K562 (cell line): ENCODE data around the gene CIAO3. TPM values are rescaled to one million over a fixed set of nuclear protein-coding genes. Genes with fewer than 3 reads are reported as not detected.

Experiments
- ATAC-seq: fragments of 200-7000 bp; cut with Tn5 transposase; 3 replicates; pipeline ENCODE4 v1.9.1; 2020; ENCODE audit warnings: moderate library complexity
- BruUV-seq: library from RNA; stranded (reverse); fragments of 400-500 nt; replicated peaks from 2 replicates; lab custom pipeline; 2021; lab: Mats Ljungman, UMichigan
- CTCF ChIA-PET: fragments of 300-600 bp; formaldehyde crosslinking; extraction: SDS; loops from one replicate; lab custom pipeline; 2021; ENCODE audit warnings: low intra/inter-chr PET ratio; lab: Yijun Ruan, JAX
- POLR2A ChIA-PET: fragments of 300-600, 350-650 bp; sonication (Branson Sonifier 250); formaldehyde crosslinking; extraction: SDS; loops from one replicate; lab custom pipeline; 2021; ENCODE audit warnings: antibody characterized with exemption, inconsistent platforms; lab: Yijun Ruan, JAX
- DNase-seq, 4 experiments: peaks; one replicate each; pipeline versions ENCODE4 v3.0.0 to v3.0.0-alpha.2; 2011 to 2018; ENCODE audit warnings: low spot score in 3 of 4, mixed read lengths in 3 of 4; ENCODE audit errors: extremely low read depth in 1 of 4
- FAIRE-seq: peaks from 2 replicates; lab custom pipeline; 2011; peaks lifted over from hg19 to GRCh38; lab: Jason Lieb, UNC
- H2AFZ ChIP-seq: 2 replicates; pipeline ENCODE4 v1.6.0; 2011; ENCODE audit warnings: low read depth, low read length, control low read depth, inconsistent platforms
- H3K27ac ChIP-seq: fragments of 200-600 bp; 3 replicates; pipeline ENCODE4 v1.8.0; 2011; ENCODE audit warnings: low read depth, mild to moderate bottlenecking, control low read depth, inconsistent platforms, low read length, moderate library complexity, mixed read lengths; ENCODE audit errors: extremely low read depth
- H3K27me3 ChIP-seq, 2 experiments: fragments of 300-600 bp in 1 of 2; 2 replicates in 1 of 2; 3 replicates in 1 of 2; pipeline versions ENCODE4 v1.6.0 to v1.8.0; 2011; ENCODE audit warnings: inconsistent platforms in 2 of 2, low read length in 2 of 2, mild to moderate bottlenecking in 1 of 2, mixed read lengths in 1 of 2, moderate library complexity in 1 of 2; ENCODE audit not compliant: control insufficient read depth in 2 of 2, insufficient read depth in 2 of 2
- H3K36me3 ChIP-seq: fragments of 300-600 bp; 3 replicates; pipeline ENCODE4 v1.8.0; 2011; ENCODE audit warnings: mild to moderate bottlenecking, low read length, inconsistent platforms; ENCODE audit not compliant: control insufficient read depth, insufficient read depth
- H3K4me1 ChIP-seq, 2 experiments: fragments of 200-600 bp in 1 of 2; replicated peaks in 1 of 2; 2 replicates in 1 of 2; 3 replicates in 1 of 2; pipeline versions ENCODE4 v1.5.1 to v1.8.0; 2011; ENCODE audit warnings: inconsistent platforms in 2 of 2, low read length in 2 of 2, mild to moderate bottlenecking in 1 of 2, mixed read lengths in 1 of 2, moderate library complexity in 1 of 2; ENCODE audit not compliant: control insufficient read depth in 2 of 2, insufficient read depth in 2 of 2
- H3K4me2 ChIP-seq: 2 replicates; pipeline ENCODE4 v1.6.1; 2011; ENCODE audit warnings: low read length, control low read depth, inconsistent platforms, mixed read lengths; ENCODE audit not compliant: insufficient read depth
- H3K4me3 ChIP-seq: fragments of 200-600 bp; sonication (generic), shearing (Covaris generic); 2 replicates; pipeline ENCODE4 v1.5.1; 2016; ENCODE audit warnings: control low read depth, inconsistent platforms
- H3K79me2 ChIP-seq: fragments of 200-600 bp; 3 replicates; pipeline ENCODE4 v1.8.0; 2011; ENCODE audit warnings: low read length, inconsistent platforms; ENCODE audit not compliant: control insufficient read depth, insufficient read depth
- H3K9ac ChIP-seq, 2 experiments: 2 replicates each; pipeline versions ENCODE4 v1.6.0 to v1.6.1; 2011; ENCODE audit warnings: low read depth in 2 of 2, low read length in 2 of 2, control low read depth in 1 of 2, inconsistent platforms in 1 of 2, mild to moderate bottlenecking in 1 of 2, mixed read lengths in 1 of 2; ENCODE audit not compliant: insufficient read depth in 1 of 2
- H3K9me1 ChIP-seq: one replicate; pipeline ENCODE4 v1.6.0; 2011; ENCODE audit warnings: inconsistent platforms, mild to moderate bottlenecking, low read length, moderate library complexity; ENCODE audit not compliant: control insufficient read depth, insufficient read depth
- H3K9me3 ChIP-seq: replicated peaks from 2 replicates; pipeline ENCODE4 v1.5.1; 2011; ENCODE audit warnings: low read depth, low read length, inconsistent platforms; ENCODE audit not compliant: control insufficient read depth, insufficient read depth
- H4K20me1 ChIP-seq: replicated peaks from 2 replicates; pipeline ENCODE4 v1.6.1; 2011; ENCODE audit warnings: low read length, inconsistent platforms, mixed read lengths; ENCODE audit not compliant: control insufficient read depth, insufficient read depth
- ATF3 ChIP-seq, 2 experiments: fragments of 450-650 bp in 1 of 2; sonication (generic) in 1 of 2; formaldehyde crosslinking in 1 of 2; IDR thresholded peaks in 1 of 2; conservative IDR thresholded peaks in 1 of 2; 2 replicates each; pipeline versions ENCODE4 v1.6.1 to v1.8.1; 2016 to 2023; ENCODE audit warnings: mild to moderate bottlenecking in 2 of 2, moderate library complexity in 2 of 2, inconsistent platforms in 1 of 2, missing genetic modification reagents in 1 of 2
- FUS ChIP-seq: fragments of 200-400 bp; formaldehyde crosslinking; optimal IDR thresholded peaks from 2 replicates; pipeline ENCODE3; 2017; ENCODE audit warnings: low read depth, low read length
- HNRNPL ChIP-seq: fragments of 200-400 bp; formaldehyde crosslinking; IDR thresholded peaks from 2 replicates; pipeline ENCODE4 v1.6.1; 2017; ENCODE audit warnings: low read depth, mild to moderate bottlenecking, low read length
- NR2F6 ChIP-seq: fragments of 450-650 bp; formaldehyde crosslinking; IDR thresholded peaks from 2 replicates; pipeline ENCODE4 v1.4.0; 2020; ENCODE audit warnings: mild to moderate bottlenecking
- SPI1 ChIP-seq: IDR thresholded peaks from 2 replicates; pipeline ENCODE4 v1.6.1; 2011; ENCODE audit warnings: low read depth, low read length, control low read depth, borderline replicate concordance
- TGIF2 ChIP-seq: sonication (generic); formaldehyde crosslinking; IDR thresholded peaks from 2 replicates; pipeline ENCODE4 v1.8.1; 2022; ENCODE audit warnings: mild to moderate bottlenecking, missing genetic modification reagents, moderate library complexity
- THAP7 ChIP-seq: fragments of 250-450 bp; sonication (Bioruptor Pico); IDR thresholded peaks from 2 replicates; pipeline ENCODE4 v1.5.0; 2021
- USF2 ChIP-seq: sonication (generic); formaldehyde crosslinking; IDR thresholded peaks from 2 replicates; pipeline ENCODE4 v1.5.0; 2020; ENCODE audit warnings: missing genetic modification reagents
- WGBS: fragments of 100-300 bp; shearing (Covaris generic); methylation state at CpG from one replicate; pipeline ENCODE4 v1.1.6; 2016; ENCODE audit warnings: low coverage, mixed read lengths; ENCODE audit not compliant: insufficient coverage; ENCODE audit errors: missing lambda C conversion rate; 5-methylcytosine and 5-hydroxymethylcytosine counted together
- in situ Hi-C: fragments of 300-500 bp; cut with MboI; formaldehyde crosslinking; loops from 4 replicates; pipeline ENCODE4 v1.15.0; 2018; ENCODE audit warnings: inconsistent platforms, mixed read lengths
- intact Hi-C: fragments of 100-400 bp; cut with micrococcal nuclease; formaldehyde crosslinking; loops from 2 replicates; pipeline ENCODE4 v1.14.2; 2022
- polyA plus RNA-seq, 8 experiments: library from polyadenylated mRNA; depleted of rRNA in 4 of 8; stranded (reverse) in 5 of 8; unstranded in 3 of 8; fragments of >200 nt; fragmentation: Nextera tagmentation in 2 of 8; fragmentation: Illumina TruSeq in 1 of 8; extraction: Ambion mirVana in 2 of 8; extraction: Trizol in 1 of 8; gene quantifications; 2 replicates each; pipeline versions ENCODE4 v1.2.1 to v1.2.3, GENCODE V29; 2011 to 2014; ENCODE audit warnings: inconsistent platforms in 1 of 8, missing spikeins in 1 of 8
- total RNA-seq, 7 experiments: library from RNA; depleted of rRNA in 6 of 7; stranded (reverse); fragments of >200 nt in 6 of 7; fragmentation: Illumina TruSeq in 2 of 7; extraction: Trizol in 2 of 7; gene quantifications; 2 replicates each; pipeline versions ENCODE4 v1.2.1 to v1.2.3, GENCODE V29; 2011 to 2021; ENCODE audit warnings: low replicate concordance in 1 of 7
- TF ChIP-seq, protein P1 (sequence below): sonication (generic); formaldehyde crosslinking; IDR thresholded peaks from 2 replicates; pipeline ENCODE4 v1.8.0; 2022; ENCODE audit warnings: mild to moderate bottlenecking, missing genetic modification reagents
- TF ChIP-seq, protein P2 (sequence below): fragments of 250-450 bp; sonication (Bioruptor Pico); IDR thresholded peaks from 2 replicates; pipeline ENCODE4 v1.8.0; 2021; ENCODE audit warnings: borderline replicate concordance, mild to moderate bottlenecking, moderate library complexity; ENCODE audit not compliant: poor library complexity, severe bottlenecking
- TF ChIP-seq, protein P3 (sequence below): IDR thresholded peaks from 2 replicates; pipeline ENCODE4 v1.6.1; 2011; ENCODE audit not compliant: insufficient read length; ENCODE audit errors: extremely low read depth

Gene CIAO3
- total and polyA plus RNA-seq, 9 of the 15 experiments (the other 6 are each of a cell fraction or from before 2014, with no cell fraction given), result 2.2 to 35.6 (median 18.7) TPM

DNA sequence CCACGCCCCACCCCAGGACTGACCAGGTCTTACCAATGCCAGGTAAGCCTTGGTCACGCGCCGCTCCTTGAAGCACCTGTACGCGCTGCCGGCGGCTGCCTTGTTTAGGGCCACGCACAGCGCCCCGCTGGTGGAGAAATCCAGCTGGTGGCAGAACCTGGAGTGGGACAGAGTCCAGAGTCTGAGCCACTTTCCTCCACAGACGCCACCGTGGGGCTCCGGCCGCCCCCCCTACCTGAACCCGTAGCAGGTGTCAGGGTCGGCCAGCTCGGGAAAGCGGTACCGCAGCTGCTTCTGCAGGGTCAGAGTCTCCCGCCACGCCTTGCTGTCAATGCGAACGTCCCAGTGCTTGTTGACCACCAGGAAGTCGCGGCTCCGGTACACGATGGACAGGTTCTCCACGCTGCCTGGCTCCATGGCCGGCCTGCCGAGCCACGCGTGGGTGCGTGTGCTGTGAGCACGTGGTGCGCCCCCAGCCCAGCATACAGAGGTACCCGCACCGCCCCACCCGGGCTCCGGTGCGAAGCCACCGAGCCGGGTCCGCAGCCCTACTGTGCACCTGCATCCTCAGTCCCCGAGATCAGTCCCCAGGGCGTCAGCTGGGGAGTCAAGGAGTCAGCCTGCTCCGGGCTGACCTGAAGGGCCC, 46.6 kb upstream of the CIAO3 start:
- Histone ChIP-seq H3K27ac (peak overlapping the region; percentile 59), H3K27me3 (no peaks in the 10 kb centered on the region), H3K9me3 (no peaks in the 10 kb centered on the region), H3K36me3 (peaks cover 59% of the 10 kb centered on the region; the same call in 2 of the 3 replicates), H3K79me2 (peaks cover 29% of the 10 kb centered on the region), H3K4me1 (peaks cover 16 to 94% of the 10 kb centered on the region in 2 experiments; a peak in 4 of 5 replicates), H2AFZ (peak overlapping the region; percentile 74), H3K9me1 (no peaks in the 10 kb centered on the region), H3K4me2 (peak overlapping the region; percentile 87), H3K9ac (peak overlapping the region; percentile 73 to 97), H4K20me1 (peaks cover 11% of the 10 kb centered on the region), H3K4me3 (peak overlapping the region; percentile 96)
- ChIA-PET POLR2A (interaction anchor here (0.6 to 1.4 kb wide), 4 partner anchors 12 to 46 kb away, joined by 3 to 6 read pairs (median 3); partner anchors contain the start of genes CIAO3 and GNG13), CTCF (no interaction called here)
- in situ Hi-C loops, result loop anchor here (5.0 kb wide), 2 partner anchors 45 to 75 kb away; partner anchors contain the start of gene CIAO3
- intact Hi-C loops, result no loop called here
- WGBS, result 19% methylated on average over 43 of the region's 47 CpGs
- FAIRE-seq (no peak), DNase-seq (peak in 1 of 4 experiments; percentile 39), ATAC-seq (peak; percentile 28)
- BruUV-seq, result no TSS peak
- TF ChIP-seq, protein P1, sequence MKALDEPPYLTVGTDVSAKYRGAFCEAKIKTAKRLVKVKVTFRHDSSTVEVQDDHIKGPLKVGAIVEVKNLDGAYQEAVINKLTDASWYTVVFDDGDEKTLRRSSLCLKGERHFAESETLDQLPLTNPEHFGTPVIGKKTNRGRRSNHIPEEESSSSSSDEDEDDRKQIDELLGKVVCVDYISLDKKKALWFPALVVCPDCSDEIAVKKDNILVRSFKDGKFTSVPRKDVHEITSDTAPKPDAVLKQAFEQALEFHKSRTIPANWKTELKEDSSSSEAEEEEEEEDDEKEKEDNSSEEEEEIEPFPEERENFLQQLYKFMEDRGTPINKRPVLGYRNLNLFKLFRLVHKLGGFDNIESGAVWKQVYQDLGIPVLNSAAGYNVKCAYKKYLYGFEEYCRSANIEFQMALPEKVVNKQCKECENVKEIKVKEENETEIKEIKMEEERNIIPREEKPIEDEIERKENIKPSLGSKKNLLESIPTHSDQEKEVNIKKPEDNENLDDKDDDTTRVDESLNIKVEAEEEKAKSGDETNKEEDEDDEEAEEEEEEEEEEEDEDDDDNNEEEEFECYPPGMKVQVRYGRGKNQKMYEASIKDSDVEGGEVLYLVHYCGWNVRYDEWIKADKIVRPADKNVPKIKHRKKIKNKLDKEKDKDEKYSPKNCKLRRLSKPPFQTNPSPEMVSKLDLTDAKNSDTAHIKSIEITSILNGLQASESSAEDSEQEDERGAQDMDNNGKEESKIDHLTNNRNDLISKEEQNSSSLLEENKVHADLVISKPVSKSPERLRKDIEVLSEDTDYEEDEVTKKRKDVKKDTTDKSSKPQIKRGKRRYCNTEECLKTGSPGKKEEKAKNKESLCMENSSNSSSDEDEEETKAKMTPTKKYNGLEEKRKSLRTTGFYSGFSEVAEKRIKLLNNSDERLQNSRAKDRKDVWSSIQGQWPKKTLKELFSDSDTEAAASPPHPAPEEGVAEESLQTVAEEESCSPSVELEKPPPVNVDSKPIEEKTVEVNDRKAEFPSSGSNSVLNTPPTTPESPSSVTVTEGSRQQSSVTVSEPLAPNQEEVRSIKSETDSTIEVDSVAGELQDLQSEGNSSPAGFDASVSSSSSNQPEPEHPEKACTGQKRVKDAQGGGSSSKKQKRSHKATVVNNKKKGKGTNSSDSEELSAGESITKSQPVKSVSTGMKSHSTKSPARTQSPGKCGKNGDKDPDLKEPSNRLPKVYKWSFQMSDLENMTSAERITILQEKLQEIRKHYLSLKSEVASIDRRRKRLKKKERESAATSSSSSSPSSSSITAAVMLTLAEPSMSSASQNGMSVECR, result peak; percentile 45; the same call in 1 of the 2 replicates
- TF ChIP-seq FUS, result no peak
- peak; percentile 11; the same call in 1 of the 2 replicates for TF ChIP-seq USF2 (CRISPR knock-in tag)
- no peak for TF ChIP-seq THAP7 (CRISPR knock-in tag)
- no peak for TF ChIP-seq ATF3 (IDR thresholded peaks at IDR 0.05)
- 0 out of 2 replicates have a peak, but pooled peaks have one; percentile 41 for TF ChIP-seq ATF3 (CRISPR knock-in tag; conservative IDR thresholded peaks at IDR 0.05)
- no peak for TF ChIP-seq HNRNPL
- TF ChIP-seq, protein P2, sequence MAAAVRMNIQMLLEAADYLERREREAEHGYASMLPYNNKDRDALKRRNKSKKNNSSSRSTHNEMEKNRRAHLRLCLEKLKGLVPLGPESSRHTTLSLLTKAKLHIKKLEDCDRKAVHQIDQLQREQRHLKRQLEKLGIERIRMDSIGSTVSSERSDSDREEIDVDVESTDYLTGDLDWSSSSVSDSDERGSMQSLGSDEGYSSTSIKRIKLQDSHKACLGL, result no peak
- TF ChIP-seq TGIF2, result peak; percentile 72; the same call in 1 of the 2 replicates
- TF ChIP-seq NR2F6 (CRISPR knock-in tag), result no peak
- TF ChIP-seq, protein P3, sequence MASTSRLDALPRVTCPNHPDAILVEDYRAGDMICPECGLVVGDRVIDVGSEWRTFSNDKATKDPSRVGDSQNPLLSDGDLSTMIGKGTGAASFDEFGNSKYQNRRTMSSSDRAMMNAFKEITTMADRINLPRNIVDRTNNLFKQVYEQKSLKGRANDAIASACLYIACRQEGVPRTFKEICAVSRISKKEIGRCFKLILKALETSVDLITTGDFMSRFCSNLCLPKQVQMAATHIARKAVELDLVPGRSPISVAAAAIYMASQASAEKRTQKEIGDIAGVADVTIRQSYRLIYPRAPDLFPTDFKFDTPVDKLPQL, result no peak
- no peak for TF ChIP-seq SPI1
